UCSD-AML1 (cell line): ENCODE results near the gene GABRR2.
"Not testable (repeated sequence)": the region's sequence is repeated elsewhere in the genome, so short reads cannot be mapped to it uniquely, and the experiment has no call there.

Source experiments
- DNase-seq: peaks from one replicate; lab custom pipeline; 2025; ENCODE audit not compliant: unreplicated experiment; lab: John Stamatoyannopoulos, UW

GABRR2 gene

GRCh38 chr6:89295981-89296380, 19.1 kb downstream of the GABRR2 start:
- DNase-seq: no peak

- not testable (repeated sequence) for DNase-seq
These were observed 20.0 kb downstream of the GABRR2 start for GRCh38 chr6:89295116-89295515.

GRCh38 chr6:89291256-89291819, 23.8 kb downstream of the GABRR2 start:
- DNase-seq: no peak

GRCh38 chr6:89290401-89291155, 24.5 kb downstream of the GABRR2 start:
- no peak for DNase-seq

GRCh38 chr6:89289710-89290109, 25.4 kb downstream of the GABRR2 start:
- no peak for DNase-seq

- DNase-seq: no peak
These were observed 27.6 kb downstream of the GABRR2 start for GRCh38 chr6:89287351-89288028.

GRCh38 chr6:89286516-89286915, 28.6 kb downstream of the GABRR2 start:
- DNase-seq: no peak

GRCh38 chr6:89284963-89285735, 29.9 kb downstream of the GABRR2 start:
- DNase-seq: no peak

GRCh38 chr6:89284081-89284480, 31.0 kb downstream of the GABRR2 start:
- DNase-seq: no peak

GRCh38 chr6:89282749-89283148, 32.4 kb downstream of the GABRR2 start:
- DNase-seq: no peak

- peak; percentile 64 for DNase-seq
These were observed 33.3 kb downstream of the GABRR2 start for GRCh38 chr6:89281779-89282246.

- DNase-seq: no peak
These were observed 36.1 kb downstream of the GABRR2 start for GRCh38 chr6:89278956-89279355.

- no peak for DNase-seq
These were observed 39.2 kb downstream of the GABRR2 start for GRCh38 chr6:89275900-89276299.

- DNase-seq: no peak
These were observed 41.3 kb downstream of the GABRR2 start for GRCh38 chr6:89273816-89274215.

GRCh38 chr6:89272596-89272995, 42.5 kb downstream of the GABRR2 start:
- DNase-seq: no peak

GRCh38 chr6:89270951-89271721, 44.0 kb downstream of the GABRR2 start:
- DNase-seq: no peak

GRCh38 chr6:89269981-89270380, 45.1 kb downstream of the GABRR2 start:
- no peak for DNase-seq

GRCh38 chr6:89269252-89269651, 45.8 kb downstream of the GABRR2 start:
- DNase-seq: no peak

- DNase-seq: no peak
These were observed 46.3 kb downstream of the GABRR2 start for GRCh38 chr6:89268776-89269175.

- no peak for DNase-seq
These were observed 47.2 kb downstream of the GABRR2 start for GRCh38 chr6:89267918-89268317.

GRCh38 chr6:89264296-89264695, 50.8 kb downstream of the GABRR2 start:
- DNase-seq: no peak
